Measurements from ENCODE around the gene BARX2.

- TF ChIP-seq CTCF (conservative IDR thresholded peaks at IDR 0.05; ENCODE audit: low read depth, low read length) (no peak), EZH2phosphoT487 (IDR thresholded peaks at IDR 0.05; ENCODE audit: borderline replicate concordance, low read length) (no peak)
These were observed 48.7 kb upstream of the BARX2 start for GRCh38 chr11:129326921-129327320.

Measured in PC-3 (cell line).